Activated T-cell treated with anti-CD3 and anti-CD28 coated beads, Interleukin-2, amount 50 U/mL, for 24 hours (primary cell): ENCODE measurements around the gene MAML1.

ENCODE experiments used
- DNase-seq: peaks from one replicate; pipeline ENCODE4 v3.0.0-alpha.2; 2020
- H3K27ac Mint-ChIP-seq: 2 replicates; pipeline ENCODE4 v1.8.0; 2020; ENCODE audit warnings: mild to moderate bottlenecking, mixed read lengths
- H3K27me3 Mint-ChIP-seq: 2 replicates; pipeline ENCODE4 v1.8.0; 2020; ENCODE audit warnings: mixed read lengths
- H3K36me3 Mint-ChIP-seq: 2 replicates; pipeline ENCODE4 v1.8.0; 2020; ENCODE audit warnings: low read depth, mixed read lengths
- H3K4me1 Mint-ChIP-seq: 2 replicates; pipeline ENCODE4 v1.8.0; 2020; ENCODE audit warnings: low read depth, mixed read lengths
- H3K4me3 Mint-ChIP-seq: 2 replicates; pipeline ENCODE4 v1.8.0; 2020; ENCODE audit warnings: mild to moderate bottlenecking, moderate library complexity, mixed read lengths
- H3K9me3 Mint-ChIP-seq: 2 replicates; pipeline ENCODE4 v1.8.0; 2020; ENCODE audit warnings: mixed read lengths

The MAML1 gene

DNA sequence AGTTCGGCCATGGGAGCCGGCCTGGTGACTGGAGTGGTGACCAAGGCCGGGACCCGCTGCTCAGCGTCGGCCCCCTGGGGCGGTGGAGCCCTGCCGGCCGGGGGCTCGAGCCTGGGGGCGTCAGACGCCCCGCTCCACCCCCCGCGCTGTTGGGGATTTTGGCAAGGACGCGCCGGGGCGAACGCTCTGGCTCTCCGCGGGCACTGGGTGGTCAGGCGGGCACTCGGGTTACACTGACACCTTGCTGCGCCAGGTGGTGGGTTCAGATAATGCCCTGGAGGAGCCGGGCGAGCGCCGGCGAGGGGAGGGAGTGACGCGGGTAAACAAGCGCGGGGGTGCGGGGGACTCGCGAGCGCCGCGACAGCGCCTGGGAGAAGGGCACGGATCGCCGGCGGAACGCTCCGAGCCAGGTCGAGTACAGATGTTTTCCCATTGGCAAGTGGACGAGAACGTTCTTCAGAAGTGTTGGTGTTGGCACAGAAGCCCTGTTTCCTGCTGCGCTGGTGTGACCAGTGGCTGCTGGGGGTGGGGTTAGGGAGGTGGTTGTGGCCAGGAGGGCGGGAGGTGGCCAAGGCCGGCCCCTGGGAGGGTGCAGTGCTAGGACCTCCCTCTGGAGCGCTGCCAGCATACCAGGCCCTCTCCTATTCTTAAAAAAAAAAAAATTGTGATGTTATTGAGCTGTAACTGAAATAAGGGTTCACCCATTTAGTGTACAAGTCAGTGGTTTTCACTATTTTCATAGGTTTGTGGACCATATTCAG is 88.9 kb downstream of the MAML1 start:
- Mint-ChIP-seq H3K4me1 (peaks cover 60% of the 10 kb centered on the region), H3K9me3 (no peaks in the 10 kb centered on the region), H3K27ac (peak overlapping the region; percentile 95), H3K4me3 (peak overlapping the region; percentile 91), H3K27me3 (no peaks in the 10 kb centered on the region), H3K36me3 (peaks cover 49% of the 10 kb centered on the region)
- DNase-seq, result peak; percentile 87

DNA sequence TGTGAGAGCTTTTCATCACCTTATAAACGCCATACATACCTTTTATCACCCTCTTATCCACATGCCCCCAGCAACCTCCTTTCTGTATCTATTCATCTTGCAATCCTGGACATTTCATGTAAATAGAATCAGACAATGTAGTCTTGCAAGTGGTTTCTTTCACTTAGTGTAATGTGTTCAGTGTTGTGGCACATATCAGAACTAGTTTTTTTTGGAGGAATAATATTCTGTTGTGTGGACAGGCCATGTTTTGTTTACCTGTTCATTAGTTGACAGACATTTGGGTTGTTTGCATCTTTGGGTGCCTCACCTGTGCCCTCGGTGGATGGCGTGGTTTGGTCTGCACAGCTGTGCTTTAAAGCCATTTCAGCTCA is 89.4 kb downstream of the MAML1 start:
- Mint-ChIP-seq H3K9me3 (no peaks in the 10 kb centered on the region), H3K4me3 (peak overlapping the region; percentile 91), H3K27ac (peak overlapping the region; percentile 95)

GRCh38 chr5:179822444-179822990 is 89.9 kb downstream of the MAML1 start:
- DNase-seq, result no peak
- peaks cover 60% of the 10 kb centered on the region for H3K36me3 Mint-ChIP-seq
- peaks cover 65% of the 10 kb centered on the region for H3K4me1 Mint-ChIP-seq

More for the DNA sequence above, 89.4 kb downstream of the MAML1 start:
- H3K27me3 Mint-ChIP-seq, result no peaks in the 10 kb centered on the region
- DNase-seq, result no peak
- peaks cover 64% of the 10 kb centered on the region for H3K4me1 Mint-ChIP-seq
- H3K36me3 Mint-ChIP-seq, result peaks cover 55% of the 10 kb centered on the region

GRCh38 chr5:179823937-179824744 is 91.5 kb downstream of the MAML1 start:
- Mint-ChIP-seq H3K4me3 (no peak overlapping the region), H3K36me3 (peaks cover 76% of the 10 kb centered on the region), H3K27me3 (no peaks in the 10 kb centered on the region), H3K4me1 (peaks cover 65% of the 10 kb centered on the region), H3K9me3 (no peaks in the 10 kb centered on the region), H3K27ac (peak overlapping the region; percentile 23)
- no peak for DNase-seq

More at GRCh38 chr5:179822444-179822990, 89.9 kb downstream of the MAML1 start:
- Mint-ChIP-seq H3K27me3 (no peaks in the 10 kb centered on the region), H3K9me3 (no peaks in the 10 kb centered on the region), H3K27ac (peak overlapping the region; percentile 95), H3K4me3 (peak overlapping the region; percentile 91)

- Mint-ChIP-seq H3K9me3 (no peaks in the 10 kb centered on the region), H3K36me3 (peaks cover 82% of the 10 kb centered on the region), H3K27ac (peak overlapping the region; percentile 23), H3K4me1 (peaks cover 62% of the 10 kb centered on the region), H3K4me3 (no peak overlapping the region), H3K27me3 (no peaks in the 10 kb centered on the region)
- DNase-seq, result no peak
Measured at GRCh38 chr5:179824745-179825112, 92.1 kb downstream of the MAML1 start.

GRCh38 chr5:179825655-179826182 is 93.1 kb downstream of the MAML1 start:
- no peaks in the 10 kb centered on the region for H3K9me3 Mint-ChIP-seq
- no peaks in the 10 kb centered on the region for H3K27me3 Mint-ChIP-seq
- peaks cover 56% of the 10 kb centered on the region for H3K4me1 Mint-ChIP-seq
- no peak overlapping the region for H3K4me3 Mint-ChIP-seq
- H3K27ac Mint-ChIP-seq, result peak overlapping the region; percentile 33
- DNase-seq, result no peak
- H3K36me3 Mint-ChIP-seq, result peaks cover 92% of the 10 kb centered on the region
